TTC549 (cell line): ENCODE measurements around the gene SEC31A.
"Not testable (repeated sequence)": the region's sequence is repeated elsewhere in the genome, so short reads cannot be mapped to it uniquely, and the experiment has no call there.

Experiments used
- FAIRE-seq: peaks from 2 replicates; lab custom pipeline; 2012; peaks lifted over from hg19 to GRCh38; lab: Jason Lieb, UNC

Gene SEC31A

DNA sequence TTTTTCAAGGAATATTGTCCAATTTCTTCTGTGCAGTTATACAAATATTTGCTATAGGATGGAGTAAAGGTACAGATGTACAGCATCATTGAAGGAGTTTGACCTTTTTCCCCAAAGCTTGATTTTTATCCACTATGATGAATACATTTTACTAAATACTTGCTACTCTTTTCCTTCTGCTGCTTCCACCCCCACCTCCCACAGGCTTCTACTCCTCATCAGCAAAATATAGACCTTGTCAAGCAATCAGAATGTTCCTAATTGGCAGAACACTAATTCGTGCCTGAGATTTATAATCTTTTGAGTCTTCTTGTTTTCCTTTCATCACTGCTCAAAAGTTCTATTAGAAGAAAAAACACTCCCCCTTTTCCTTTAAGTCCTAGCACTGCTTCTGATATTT lies 5.8 kb upstream of the SEC31A start:
- no peak for FAIRE-seq

DNA sequence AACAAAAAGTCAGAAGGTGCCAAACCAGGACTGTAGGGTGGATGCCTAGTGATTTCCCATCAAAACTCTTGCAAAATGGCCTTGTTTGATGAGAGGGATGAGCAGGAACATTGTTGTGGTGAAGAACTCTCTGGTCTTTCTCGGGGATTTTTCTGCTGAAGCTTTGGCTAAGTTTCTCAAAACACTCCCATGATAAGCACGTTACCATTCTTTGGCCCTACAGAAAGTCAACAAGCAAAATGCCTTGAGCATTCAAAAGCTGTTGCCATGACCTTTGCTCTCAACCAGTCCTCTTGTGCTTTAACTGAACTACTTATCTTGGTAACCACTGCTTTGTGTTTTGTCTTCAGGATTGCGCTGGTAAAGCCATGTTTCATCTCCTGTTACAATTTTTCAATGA lies 3.0 kb upstream of the SEC31A start:
- FAIRE-seq, result no peak

DNA sequence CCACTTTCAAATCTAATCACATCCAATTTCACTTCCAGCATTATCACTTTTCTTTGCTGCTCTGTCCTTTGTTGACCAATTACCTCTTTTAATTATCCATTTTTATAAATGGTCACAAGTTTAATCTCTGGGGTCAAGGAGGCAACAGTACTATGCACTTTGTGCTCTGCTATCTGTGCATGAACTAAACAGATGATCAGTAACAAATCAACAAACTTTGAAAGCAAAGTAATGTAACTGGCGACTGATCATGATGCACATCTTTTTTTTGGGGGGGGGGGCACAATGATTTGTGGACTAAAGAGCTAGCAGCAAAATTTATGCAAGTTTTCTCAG lies 1.5 kb upstream of the SEC31A start:
- no peak for FAIRE-seq

DNA sequence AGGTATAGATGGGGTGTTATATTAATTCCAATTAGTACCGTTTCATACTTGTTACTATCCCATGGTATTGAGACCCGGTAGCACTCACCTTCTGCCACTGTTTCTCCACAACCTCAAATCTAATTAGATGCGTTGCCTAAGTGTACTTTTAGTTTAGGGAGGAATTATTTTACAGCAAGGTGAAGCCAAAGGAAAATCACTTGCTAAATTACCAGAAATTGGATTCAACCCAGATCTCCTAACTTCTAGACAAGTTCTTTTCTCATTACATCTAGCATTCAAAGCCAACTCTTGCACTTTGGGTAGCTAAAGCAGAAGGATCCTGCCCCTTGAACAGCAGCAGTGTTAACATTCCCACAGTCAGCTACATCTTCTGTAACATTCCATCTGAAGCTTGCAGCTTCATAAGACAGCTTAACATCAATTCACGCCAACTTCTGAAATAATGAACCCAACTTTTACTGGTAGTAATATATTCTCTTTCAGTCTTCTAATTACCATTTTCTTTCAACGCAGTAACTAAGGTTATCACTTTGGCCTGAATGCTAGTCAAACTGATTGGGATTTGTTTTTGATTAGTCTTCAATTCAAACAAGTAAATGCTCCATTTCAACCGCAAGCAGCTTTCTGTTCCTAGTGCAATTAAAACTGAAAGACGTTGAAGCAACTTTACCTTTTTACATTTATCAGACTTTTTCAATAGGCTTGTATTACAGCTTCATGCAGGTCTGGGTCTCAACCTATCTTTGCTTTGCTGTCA lies 934 bp upstream of the SEC31A start:
- no peak for FAIRE-seq

DNA sequence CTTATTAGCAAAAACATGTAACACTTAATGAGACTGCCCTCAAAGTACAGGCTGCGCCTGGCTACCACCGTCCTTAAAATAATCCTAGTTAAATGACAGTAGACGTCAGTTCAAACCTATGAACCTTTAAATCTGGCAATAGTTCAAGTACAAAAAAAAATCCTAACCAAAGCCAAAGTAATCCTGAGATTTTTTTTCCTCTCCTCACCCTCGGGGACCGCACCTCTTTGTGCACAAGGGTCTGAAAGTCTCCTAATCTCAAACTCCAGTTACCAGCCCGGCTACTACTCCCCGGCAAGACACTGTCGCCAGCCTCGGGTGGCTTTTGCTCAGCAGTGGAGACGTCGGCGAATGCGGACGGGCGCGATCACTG lies 439 bp downstream of the SEC31A start:
- no peak for FAIRE-seq

DNA sequence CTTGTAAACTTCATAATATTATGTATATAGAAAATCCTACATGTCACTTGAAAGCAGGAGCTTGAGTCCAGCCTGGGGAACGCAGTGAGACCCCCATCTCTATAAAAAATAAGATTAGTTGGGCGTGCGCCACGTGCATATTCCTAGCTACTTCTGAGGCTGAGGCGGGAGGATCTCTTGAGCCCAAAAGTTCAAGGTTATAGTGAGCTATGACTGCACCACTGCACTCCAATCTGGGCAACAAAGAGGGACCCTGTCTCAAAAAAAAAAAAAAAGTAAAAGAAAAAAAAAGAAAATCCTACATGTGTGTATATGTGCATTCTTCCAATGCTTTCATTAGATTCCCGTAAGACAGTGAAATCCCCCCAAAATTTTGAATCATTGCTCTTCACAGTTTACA lies 1.7 kb downstream of the SEC31A start:
- no peak for FAIRE-seq

DNA sequence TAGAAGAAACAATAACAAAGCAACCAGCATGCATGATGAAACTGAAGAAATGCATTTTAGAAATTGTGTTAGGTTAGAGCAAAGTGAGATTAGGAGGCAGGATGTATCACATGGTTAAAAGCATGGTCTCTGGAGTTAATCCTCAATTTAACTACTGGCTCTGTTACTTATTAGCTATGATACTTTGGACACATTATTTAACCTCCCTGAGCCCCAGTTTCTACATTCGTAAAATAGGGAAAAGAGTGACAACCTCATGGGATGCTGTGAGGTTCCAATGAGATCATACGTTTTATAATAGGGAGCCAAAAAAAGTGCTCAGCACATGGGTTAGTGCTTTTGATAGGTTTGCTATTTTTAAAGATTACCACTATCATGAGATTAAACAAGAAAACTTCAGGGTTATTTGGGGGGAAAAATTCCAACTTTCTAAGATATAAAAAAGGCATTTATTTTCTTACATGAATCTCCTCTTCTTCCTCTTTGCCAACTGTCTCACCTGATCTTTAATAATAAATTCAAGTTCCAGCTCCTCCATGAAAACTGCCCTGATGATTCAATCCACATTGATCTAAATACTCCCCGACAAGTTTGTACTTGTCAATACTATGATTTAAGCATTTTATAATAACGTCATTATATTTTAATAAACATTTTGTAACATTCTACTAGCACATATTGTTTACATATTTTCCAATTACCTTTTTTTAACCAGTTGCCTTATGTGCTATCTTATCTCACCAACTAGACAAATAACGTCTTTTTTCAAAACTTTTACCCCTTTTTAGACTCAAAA lies 4.6 kb downstream of the SEC31A start:
- FAIRE-seq, result no peak

DNA sequence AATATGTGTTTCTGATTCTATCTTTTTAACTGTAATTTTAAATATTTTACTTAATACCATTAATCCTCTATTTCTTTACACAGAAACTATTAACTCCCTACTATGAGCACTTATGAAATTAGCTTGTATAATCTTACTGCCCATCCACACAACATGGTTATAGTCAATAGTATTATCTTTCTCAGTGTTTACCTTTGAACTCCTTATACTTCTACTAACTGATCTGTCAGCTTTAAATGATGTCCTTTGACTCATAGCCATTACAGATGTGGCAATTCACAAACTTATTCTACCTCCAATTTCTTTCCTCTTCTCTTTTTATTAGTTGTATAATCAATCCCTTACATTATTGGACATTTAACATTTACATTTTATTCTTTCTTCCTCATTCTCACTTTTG lies 5.5 kb downstream of the SEC31A start:
- no peak for FAIRE-seq

DNA sequence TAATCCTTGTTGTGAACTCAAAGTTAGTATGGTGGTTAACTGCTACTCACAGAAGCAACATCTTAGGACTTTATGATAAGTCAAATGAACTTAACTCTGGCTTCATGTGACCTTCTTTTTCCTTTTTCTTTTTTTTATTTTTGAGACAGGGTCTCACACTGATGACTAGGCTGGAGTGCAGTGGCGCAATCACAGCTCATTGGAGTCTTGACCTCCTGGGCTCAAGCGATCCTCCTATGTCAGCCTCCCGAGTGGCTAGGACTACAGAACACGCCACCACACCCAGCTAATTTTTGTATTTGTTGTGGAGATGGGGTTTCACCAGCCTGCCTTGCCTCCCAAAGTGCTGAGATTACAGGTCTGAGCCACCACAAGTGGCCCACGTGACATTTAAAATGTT lies 22.4 kb downstream of the SEC31A start:
- FAIRE-seq, result no peak

DNA sequence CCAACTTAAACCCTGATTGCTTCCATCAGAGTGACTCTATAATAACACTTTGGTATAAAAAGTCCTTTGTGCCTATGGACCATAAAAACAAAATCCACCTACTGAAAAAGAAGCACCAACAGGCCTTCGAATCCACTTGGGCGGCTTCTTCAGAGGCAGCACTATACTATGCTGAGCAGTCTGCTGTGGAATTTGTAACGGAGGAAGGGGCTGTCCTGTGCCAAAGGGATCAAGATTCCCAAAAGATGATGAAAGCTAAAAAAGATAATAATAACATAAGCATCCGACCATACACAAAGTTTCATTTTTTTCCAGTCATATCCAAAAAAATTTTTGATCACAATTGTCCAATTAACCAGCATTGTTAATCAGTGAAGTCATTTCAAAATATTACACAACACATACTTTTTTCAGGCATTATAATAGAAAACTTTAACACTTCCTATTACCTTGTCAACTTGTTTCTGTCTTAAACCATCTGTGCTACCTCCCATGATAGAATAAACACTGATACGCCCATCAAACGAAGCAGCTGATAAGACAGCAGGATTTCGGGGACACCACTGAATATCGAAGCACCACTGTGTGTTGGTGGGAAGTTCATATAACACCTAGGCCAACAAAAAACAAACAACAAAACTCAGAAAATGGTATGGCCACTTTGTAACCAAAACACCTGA lies 24.1 kb downstream of the SEC31A start:
- no peak for FAIRE-seq

DNA sequence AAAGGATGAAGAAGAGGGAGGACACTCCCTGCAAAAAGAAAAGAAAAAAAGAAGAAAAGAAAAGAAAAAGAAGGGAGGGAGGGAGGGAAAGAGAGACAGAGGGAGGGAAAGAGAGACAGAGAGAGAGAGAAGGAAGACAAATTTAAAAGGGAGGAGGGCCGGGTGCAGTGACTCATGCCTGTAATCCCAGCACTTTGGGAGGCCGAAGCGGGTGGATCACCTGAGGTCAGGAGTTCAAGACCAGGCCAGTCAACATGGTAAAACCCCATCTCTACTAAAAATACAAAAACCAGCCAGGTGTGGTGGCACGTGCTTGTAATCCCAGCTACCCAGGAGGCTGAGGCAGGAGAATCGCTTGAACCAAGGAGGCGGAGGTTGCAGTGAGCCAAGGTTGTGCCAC lies 24.9 kb downstream of the SEC31A start:
- not testable (repeated sequence) for FAIRE-seq

DNA sequence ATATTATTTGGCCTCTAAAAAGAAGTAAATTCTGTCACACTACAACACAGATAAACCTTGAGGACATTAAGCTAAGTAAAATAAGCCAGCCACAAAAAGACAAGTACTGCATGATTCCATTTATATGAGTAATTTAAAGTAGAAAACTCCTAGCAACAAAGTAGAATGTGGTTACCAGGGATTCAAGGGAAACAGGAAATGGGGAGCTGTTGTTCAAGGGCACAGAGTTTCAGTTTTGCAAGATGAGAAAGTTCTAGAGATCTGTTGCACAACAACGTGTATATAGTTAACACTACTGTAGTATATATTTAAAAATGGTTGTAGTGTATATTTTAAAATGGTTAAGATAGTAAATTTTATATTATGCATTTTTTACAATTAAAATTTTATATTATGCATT lies 25.4 kb downstream of the SEC31A start:
- no peak for FAIRE-seq

DNA sequence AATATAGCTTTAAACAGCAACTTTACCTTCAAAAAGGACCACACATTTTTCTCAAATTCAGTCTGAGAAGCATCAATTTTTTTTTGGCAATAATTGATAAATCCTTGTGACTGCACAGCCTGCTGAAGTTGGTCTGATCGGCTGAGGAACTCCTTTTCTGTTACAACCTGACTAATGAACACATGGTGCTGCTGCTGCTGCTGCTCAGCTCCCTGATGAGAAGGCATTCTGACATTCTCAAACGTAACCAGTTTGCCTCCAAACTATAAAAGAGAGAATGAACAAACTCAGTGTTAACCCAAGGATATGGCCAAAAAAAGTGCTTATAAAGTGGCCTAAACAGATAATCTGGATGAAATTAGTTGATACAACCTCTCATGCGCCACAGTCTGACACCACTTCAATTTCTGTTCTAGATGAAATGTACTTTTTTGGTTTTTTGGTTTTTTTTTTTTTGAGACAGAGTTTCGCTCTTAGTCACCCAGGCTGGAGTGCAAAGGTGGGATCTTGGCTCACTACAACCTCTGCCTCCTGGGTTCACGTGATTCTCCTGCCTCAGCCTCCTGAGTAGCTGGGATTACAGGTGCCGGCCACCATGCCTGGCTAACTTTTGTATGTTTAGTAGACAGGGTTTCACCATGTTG lies 26.5 kb downstream of the SEC31A start:
- FAIRE-seq, result no peak

DNA sequence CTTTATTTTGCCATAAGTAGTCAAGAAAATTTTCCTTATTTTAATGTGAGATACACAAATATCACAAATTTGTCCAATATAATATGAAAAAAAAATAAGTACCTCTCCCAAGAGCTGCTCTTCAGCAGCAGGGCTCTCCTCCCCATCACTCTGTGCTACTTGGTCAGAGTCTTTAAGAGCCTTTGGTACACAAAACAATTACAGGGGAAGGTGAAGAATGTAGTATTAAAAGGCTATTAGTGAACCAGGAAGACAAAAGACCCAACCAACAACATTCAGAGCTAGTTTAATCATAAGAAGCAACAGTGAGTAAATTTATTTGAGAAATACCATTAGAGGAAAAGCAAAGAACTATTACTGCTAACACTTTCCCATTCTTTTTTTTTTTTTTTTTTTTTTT lies 29.4 kb downstream of the SEC31A start:
- no peak for FAIRE-seq

DNA sequence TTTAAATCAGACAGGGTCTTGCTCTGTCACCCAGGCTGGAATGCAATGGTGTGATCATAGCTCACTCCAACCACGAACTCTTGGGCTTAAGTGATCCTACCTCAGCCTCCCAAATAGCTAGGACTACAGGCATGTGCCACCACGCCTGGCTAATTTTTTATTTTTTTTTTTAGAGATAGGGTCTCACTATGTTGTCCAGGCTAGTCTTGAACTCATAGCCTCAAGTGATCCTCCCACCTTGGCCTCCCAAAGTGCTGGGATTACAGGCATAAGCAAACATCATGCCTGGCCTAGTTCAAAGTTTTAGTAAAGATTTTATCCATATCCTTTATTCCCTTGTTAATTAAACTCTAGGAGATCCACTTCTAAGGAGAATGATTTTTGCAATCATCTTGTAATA lies 30.5 kb downstream of the SEC31A start:
- not testable (repeated sequence) for FAIRE-seq

DNA sequence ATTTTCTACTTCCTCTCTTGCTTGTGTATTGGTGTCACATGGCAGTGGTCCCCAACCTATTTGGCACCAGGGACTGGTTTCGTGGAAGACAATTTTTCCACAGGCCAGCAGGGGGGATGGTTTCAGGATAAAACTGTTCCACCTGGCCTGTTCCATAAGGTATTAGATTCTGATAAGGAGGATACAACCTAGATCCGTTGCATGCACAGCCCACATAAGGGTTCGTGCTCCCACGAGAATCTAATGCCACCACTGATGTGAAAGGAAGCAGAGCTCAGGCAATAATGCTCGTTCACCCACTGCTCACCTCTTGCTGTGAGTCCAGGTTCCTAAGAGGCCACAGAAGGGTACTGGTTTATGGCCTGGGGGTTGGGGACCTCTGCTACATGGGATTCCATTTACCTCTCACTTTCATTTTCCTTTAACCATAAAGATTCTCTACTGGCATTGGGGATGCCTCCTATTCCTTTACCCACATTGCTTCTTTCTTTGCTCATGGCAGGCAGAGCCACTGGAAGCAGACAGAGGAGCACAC lies 38.1 kb downstream of the SEC31A start:
- FAIRE-seq, result no peak

DNA sequence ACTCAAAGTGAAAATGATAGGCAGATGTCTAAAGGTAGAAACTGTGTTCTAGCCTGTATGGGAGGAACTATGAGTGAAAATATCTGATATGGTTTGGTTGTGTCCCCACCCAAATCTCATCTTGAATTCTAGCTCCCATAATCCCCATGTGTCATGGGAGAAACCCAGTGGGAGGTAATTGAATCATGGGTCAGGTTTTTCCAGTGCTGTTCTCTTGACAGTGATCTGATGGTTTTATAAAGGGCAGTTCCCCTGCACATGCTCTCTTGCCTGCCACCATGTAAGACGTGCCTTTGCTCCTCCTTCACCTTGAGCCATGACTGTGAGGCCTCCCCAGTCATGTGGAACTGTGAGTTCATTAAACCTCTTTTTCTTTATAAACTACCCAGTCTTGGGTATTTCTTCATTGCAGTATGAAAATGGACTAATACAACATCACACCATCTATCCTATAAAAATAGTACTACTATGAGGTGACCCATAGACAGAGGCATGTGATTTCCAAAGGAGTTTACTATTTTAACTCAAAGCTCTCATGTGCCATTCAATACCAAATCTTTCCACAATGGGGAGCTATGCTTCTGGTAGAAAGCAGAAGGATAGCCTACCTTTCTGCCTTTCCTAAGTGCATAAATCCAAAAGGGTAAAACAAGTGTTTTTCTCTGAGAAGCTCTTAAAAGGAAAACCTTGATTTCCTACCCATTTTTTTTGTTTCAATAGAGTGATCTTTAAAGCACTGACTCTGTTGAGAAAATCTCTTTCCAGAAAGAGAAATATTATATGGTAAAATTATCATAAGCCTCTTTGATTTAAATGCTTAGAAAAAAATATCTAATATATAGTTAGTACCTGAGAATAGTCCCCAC lies 38.8 kb downstream of the SEC31A start:
- FAIRE-seq, result peak; percentile 71

DNA sequence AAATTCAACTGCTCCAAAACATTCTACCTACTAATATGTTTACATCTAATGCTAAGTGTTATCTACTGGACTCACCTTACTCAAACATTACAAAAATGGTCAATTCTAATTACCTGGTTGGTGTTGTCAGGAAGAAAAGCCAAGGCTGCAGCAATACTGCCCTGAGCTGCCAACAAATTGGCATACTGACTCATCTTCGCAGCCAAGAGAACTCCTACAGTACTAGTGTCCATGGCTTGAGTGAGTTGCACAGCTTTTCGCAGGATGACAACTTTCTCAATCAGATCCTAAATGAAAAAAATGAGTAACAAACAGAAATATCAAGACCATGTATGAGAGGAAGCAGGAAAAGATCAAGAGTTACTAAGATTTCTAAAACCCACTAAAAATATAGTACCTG lies 39.6 kb downstream of the SEC31A start:
- no peak for FAIRE-seq

DNA sequence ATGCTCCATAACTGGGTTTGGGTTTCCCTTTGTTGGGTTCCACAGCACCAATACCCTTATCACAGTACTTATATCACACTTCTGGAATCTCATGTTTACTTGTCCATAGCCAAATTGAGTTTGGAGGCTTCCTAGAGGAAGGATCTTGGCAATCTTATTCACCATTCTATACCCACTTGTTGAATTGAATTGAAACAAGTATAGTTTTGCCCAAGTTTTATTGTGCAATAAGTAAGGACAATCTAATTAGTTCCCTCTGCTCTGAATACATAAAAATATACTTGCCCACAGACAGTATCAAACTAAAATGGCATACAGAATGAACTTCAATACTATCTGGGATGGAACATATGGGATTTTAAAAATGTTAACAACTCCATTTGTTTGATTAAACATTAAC lies 40.3 kb downstream of the SEC31A start:
- no peak for FAIRE-seq

DNA sequence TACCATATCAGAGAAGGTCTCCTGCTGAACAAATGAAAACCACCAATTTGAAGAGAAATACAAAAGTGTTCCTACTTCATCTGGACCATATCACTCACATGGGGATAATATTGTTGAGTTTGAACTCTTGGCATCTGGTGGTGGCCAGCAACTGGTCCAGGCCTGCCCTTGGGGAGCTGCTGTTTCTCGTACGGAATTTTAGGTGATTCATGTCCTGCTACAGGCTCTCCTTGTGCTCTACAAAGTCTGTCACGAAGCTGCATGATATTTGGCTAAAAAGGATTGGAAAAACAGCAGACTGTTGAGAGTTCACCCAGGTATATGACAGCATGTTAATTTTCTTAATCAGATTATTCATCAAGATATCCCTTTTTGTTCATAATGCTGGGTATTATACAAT lies 42.2 kb downstream of the SEC31A start:
- FAIRE-seq, result no peak

DNA sequence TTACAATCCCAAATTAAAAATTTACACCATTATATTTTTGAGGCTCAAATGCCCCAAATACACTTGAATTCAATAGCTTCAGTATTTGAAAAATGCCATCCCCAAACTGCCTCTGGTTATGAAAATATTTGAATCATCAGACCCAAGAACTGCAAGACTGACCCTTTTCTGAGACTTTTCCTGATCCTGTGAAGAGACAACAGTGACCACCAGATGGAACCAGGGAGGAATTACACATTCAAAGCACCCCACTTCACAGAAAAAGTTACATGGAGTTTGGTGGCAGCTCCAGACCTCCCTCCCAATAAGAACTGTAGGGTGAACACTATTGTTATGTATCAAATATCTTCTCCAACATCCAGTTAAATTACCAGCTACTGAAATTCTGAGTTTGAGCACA lies 48.4 kb downstream of the SEC31A start:
- no peak for FAIRE-seq

DNA sequence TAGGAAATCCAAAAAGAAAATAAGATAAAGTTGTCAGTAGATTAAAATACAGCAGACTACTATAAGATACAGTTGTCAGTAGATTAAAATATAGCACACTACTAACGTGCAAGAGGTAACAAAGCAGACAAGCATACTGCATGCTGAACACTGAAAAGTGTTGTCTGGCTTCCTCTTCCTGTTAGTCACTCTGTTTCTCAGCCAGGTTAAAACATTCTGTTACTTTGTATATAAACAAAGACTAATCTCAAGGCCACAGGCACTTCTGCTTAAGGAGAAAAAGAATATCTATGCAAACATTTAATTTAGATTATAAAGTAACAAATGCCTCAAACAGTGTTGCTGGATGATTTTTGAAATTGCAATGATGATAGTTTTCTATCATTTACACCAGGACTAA lies 51.3 kb downstream of the SEC31A start:
- no peak for FAIRE-seq
